Naive thymus-derived CD4-positive, alpha-beta T cell (primary cell): ENCODE measurements around the gene SLA2. TPM values are rescaled to one million over a fixed set of nuclear protein-coding genes. Genes with fewer than 3 reads are reported as not detected.

Source experiments
- ATAC-seq: fragments of 150-1000 bp; cut with Tn5 transposase; 2 replicates; pipeline ENCODE4 v1.10.0; 2021; ENCODE audit warnings: mild to moderate bottlenecking, moderate library complexity
- CTCF ChIA-PET: fragments of 350-600 bp; sonication (Branson Sonifier 250); formaldehyde crosslinking; loops from one replicate; lab custom pipeline; 2021; ENCODE audit warnings: antibody characterized with exemption; lab: Charles Lee
- POLR2A ChIA-PET: fragments of 350-600 bp; sonication (Branson Sonifier 250); formaldehyde crosslinking; loops from one replicate; lab custom pipeline; 2021; ENCODE audit warnings: antibody characterized with exemption, inconsistent platforms; lab: Charles Lee
- DNase-seq, 9 donors: peaks; one replicate each; pipeline versions ENCODE4 v3.0.0 to v3.0.0-alpha.2; 2020 to 2022; ENCODE audit warnings: mixed read lengths in 1 of 9
- H3K27ac ChIP-seq: one replicate; pipeline ENCODE4 v1.7.0; 2013; ENCODE audit warnings: mild to moderate bottlenecking, low read depth, low read length, moderate library complexity
- H3K27me3 ChIP-seq, 2 donors: one replicate each; pipeline ENCODE4 v1.7.0; 2013; ENCODE audit warnings: low read length in 2 of 2, mild to moderate bottlenecking in 2 of 2, moderate library complexity in 2 of 2; ENCODE audit not compliant: control insufficient read depth in 2 of 2, insufficient read depth in 2 of 2
- H3K36me3 ChIP-seq, 3 experiments: 1 replicate in 2 of 3; 2 replicates in 1 of 3; pipeline ENCODE4 v1.7.0; 2013; ENCODE audit warnings: low read length in 3 of 3, mild to moderate bottlenecking in 3 of 3, moderate library complexity in 1 of 3; ENCODE audit not compliant: insufficient read depth in 3 of 3, control insufficient read depth in 2 of 3
- H3K4me1 ChIP-seq, 2 donors: one replicate each; pipeline ENCODE4 v1.7.0; 2013; ENCODE audit warnings: low read length in 2 of 2, mild to moderate bottlenecking in 2 of 2, moderate library complexity in 1 of 2; ENCODE audit not compliant: control insufficient read depth in 2 of 2, insufficient read depth in 2 of 2
- H3K4me3 ChIP-seq: 2 replicates; pipeline ENCODE4 v1.7.0; 2013; ENCODE audit warnings: mild to moderate bottlenecking, low read length
- H3K9me3 ChIP-seq, 3 experiments: 1 replicate in 2 of 3; 2 replicates in 1 of 3; pipeline ENCODE4 v1.7.0; 2013; ENCODE audit warnings: low read length in 3 of 3; ENCODE audit not compliant: control insufficient read depth in 2 of 3
- H3K27ac Mint-ChIP-seq, 9 donors: one replicate each; pipeline ENCODE4 v1.8.0; 2020 to 2022; ENCODE audit warnings: mixed read lengths in 9 of 9, mild to moderate bottlenecking in 8 of 9, moderate library complexity in 5 of 9, inconsistent platforms in 2 of 9
- H3K27me3 Mint-ChIP-seq, 5 donors: one replicate each; pipeline ENCODE4 v1.8.0; 2021 to 2022; ENCODE audit warnings: mixed read lengths in 5 of 5, mild to moderate bottlenecking in 1 of 5
- H3K36me3 Mint-ChIP-seq, 5 donors: one replicate each; pipeline ENCODE4 v1.8.0; 2020 to 2022; ENCODE audit warnings: mixed read lengths in 5 of 5, mild to moderate bottlenecking in 3 of 5, inconsistent platforms in 1 of 5
- H3K4me1 Mint-ChIP-seq, 7 donors: one replicate each; pipeline ENCODE4 v1.8.0; 2020 to 2022; ENCODE audit warnings: mixed read lengths in 7 of 7, mild to moderate bottlenecking in 3 of 7, inconsistent platforms in 1 of 7
- H3K4me3 Mint-ChIP-seq, 10 donors: one replicate each; pipeline ENCODE4 v1.8.0; 2020 to 2022; ENCODE audit warnings: mild to moderate bottlenecking in 10 of 10, mixed read lengths in 10 of 10, moderate library complexity in 6 of 10, inconsistent platforms in 2 of 10
- H3K9me3 Mint-ChIP-seq, 11 donors: one replicate each; pipeline ENCODE4 v1.8.0; 2020 to 2022; ENCODE audit warnings: mixed read lengths in 11 of 11, mild to moderate bottlenecking in 4 of 11, inconsistent platforms in 1 of 11, moderate library complexity in 1 of 11
- intact Hi-C, 2 donors: fragments of 100-400 bp; cut with micrococcal nuclease; formaldehyde crosslinking; loops; one replicate each; pipeline ENCODE4 v1.15.1; 2023
- polyA plus RNA-seq, 2 donors: library from polyadenylated mRNA; unstranded; fragments of 300-500 nt; fragmentation: Illumina TruSeq; gene quantifications; one replicate each; pipeline ENCODE4 v1.2.3, GENCODE V29; 2021
- total RNA-seq, 6 experiments: library from RNA in 5 of 6; stranded (reverse) in 5 of 6; gene quantifications; 1 replicate in 5 of 6; 2 replicates in 1 of 6; pipeline ENCODE4 v1.2.3 and lab custom pipeline; 2021 to 2026

SLA2 gene
- total and polyA plus RNA-seq, 7 experiments from 2014 or later, result 11.0 to 80.7 (median 29.2) TPM

GRCh38 chr20:36584018-36584481 is 61.9 kb downstream of the SLA2 start:
- no peak for DNase-seq
- CTCF ChIA-PET, result no interaction called here
- Mint-ChIP-seq H3K9me3 (no peaks in the 10 kb centered on the region), H3K27me3 (no peaks in the 10 kb centered on the region), H3K27ac (peak overlapping the region in 8 of 9 donors; percentile 6 to 87 (median 69)), H3K36me3 (peaks cover 4 to 26% (median 14%) of the 10 kb centered on the region in 5 donors), H3K4me3 (no peak overlapping the region), H3K4me1 (peaks cover 19 to 39% (median 28%) of the 10 kb centered on the region in 7 donors)
- no peak overlapping the region for H3K4me3 ChIP-seq
- no peak overlapping the region for H3K27ac ChIP-seq
- no peaks in the 10 kb centered on the region for H3K27me3 ChIP-seq
- POLR2A ChIA-PET, result interaction anchor here (1.2 to 2.0 kb wide), 4 partner anchors 11 to 22 kb away, joined by 3 to 6 read pairs (median 3); partner anchors contain the start of genes RAB5IF and TGIF2
- no peaks in the 10 kb centered on the region for H3K9me3 ChIP-seq
- peaks cover 6 to 53% (median 9%) of the 10 kb centered on the region in 3 experiments for H3K36me3 ChIP-seq
- ATAC-seq, result no peak
- intact Hi-C loops, result no loop called here
- peaks cover 0 to 8% of the 10 kb centered on the region in 2 donors for H3K4me1 ChIP-seq

GRCh38 chr20:36582821-36583220 is 63.2 kb downstream of the SLA2 start:
- DNase-seq (no peak), ATAC-seq (no peak)
- H3K27me3 ChIP-seq, result no peaks in the 10 kb centered on the region
- Mint-ChIP-seq H3K9me3 (no peaks in the 10 kb centered on the region), H3K27ac (peak overlapping the region; percentile 65 to 85 (median 79)), H3K36me3 (peaks cover 4 to 28% (median 14%) of the 10 kb centered on the region in 5 donors), H3K27me3 (no peaks in the 10 kb centered on the region), H3K4me1 (peaks cover 19 to 35% (median 28%) of the 10 kb centered on the region in 7 donors), H3K4me3 (peak overlapping the region in 1 of 10 donors; percentile 23)
- peaks cover 6 to 59% (median 9%) of the 10 kb centered on the region in 3 experiments for H3K36me3 ChIP-seq
- ChIA-PET CTCF (no interaction called here), POLR2A (interaction anchor here (2.0 kb wide), 1 partner anchor 9 kb away, joined by 6 read pairs; the partner anchor contains the start of gene TGIF2)
- H3K4me1 ChIP-seq, result peaks cover 0 to 8% of the 10 kb centered on the region in 2 donors
- H3K4me3 ChIP-seq, result no peak overlapping the region
- no peak overlapping the region for H3K27ac ChIP-seq
- intact Hi-C loops, result loop anchor here in 1 of 2 donors (1.0 kb wide), 1 partner anchor 9 kb away; no protein-coding TSS in a partner anchor
- no peaks in the 10 kb centered on the region for H3K9me3 ChIP-seq

- ChIA-PET POLR2A (interaction anchor here (2.0 kb wide), 1 partner anchor 9 kb away, joined by 6 read pairs; the partner anchor contains the start of gene TGIF2), CTCF (no interaction called here)
- peak overlapping the region; percentile 65 to 85 (median 79) for H3K27ac Mint-ChIP-seq
- intact Hi-C loops, result loop anchor here in 1 of 2 donors (1.0 kb wide), 1 partner anchor 8 kb away; no protein-coding TSS in a partner anchor
- DNase-seq (peak in 4 of 9 donors; percentile 21 to 43 (median 32)), ATAC-seq (peak; percentile 64)
- H3K4me3 Mint-ChIP-seq, result peak overlapping the region in 4 of 10 donors; percentile 14 to 49 (median 28)
- peaks cover 15 to 34% (median 24%) of the 10 kb centered on the region in 7 donors for H3K4me1 Mint-ChIP-seq
- Histone ChIP-seq H3K4me3 (no peak overlapping the region), H3K36me3 (peaks cover 6 to 59% (median 9%) of the 10 kb centered on the region in 3 experiments), H3K9me3 (no peaks in the 10 kb centered on the region), H3K27ac (peak overlapping the region; percentile 21), H3K4me1 (peaks cover 0 to 8% of the 10 kb centered on the region in 2 donors), H3K27me3 (no peaks in the 10 kb centered on the region)
- no peaks in the 10 kb centered on the region for H3K9me3 Mint-ChIP-seq
- no peaks in the 10 kb centered on the region for H3K27me3 Mint-ChIP-seq
- peaks cover 4 to 28% (median 14%) of the 10 kb centered on the region in 5 donors for H3K36me3 Mint-ChIP-seq
Measured at GRCh38 chr20:36582322-36582721, 63.7 kb downstream of the SLA2 start.

- POLR2A ChIA-PET, result no interaction called here
- Mint-ChIP-seq H3K4me1 (peaks cover 19 to 44% (median 33%) of the 10 kb centered on the region in 7 donors), H3K36me3 (peaks cover 4 to 32% (median 14%) of the 10 kb centered on the region in 5 donors), H3K27ac (peak overlapping the region in 8 of 9 donors; percentile 20 to 86 (median 72)), H3K4me3 (peak overlapping the region in 2 of 10 donors; percentile 23 to 42), H3K9me3 (no peaks in the 10 kb centered on the region), H3K27me3 (no peaks in the 10 kb centered on the region)
- intact Hi-C loops, result loop anchor here in 1 of 2 donors (10.0 kb wide), 1 partner anchor 1485 kb away; the partner anchor contains the start of gene TRPC4AP
- CTCF ChIA-PET, result interaction anchor here (2.6 kb wide), 1 partner anchor 10 kb away, joined by 10 read pairs; no protein-coding TSS in a partner anchor
- no peak for DNase-seq
- Histone ChIP-seq H3K27me3 (no peaks in the 10 kb centered on the region), H3K36me3 (peaks cover 6 to 49% (median 9%) of the 10 kb centered on the region in 3 experiments), H3K27ac (no peak overlapping the region), H3K4me3 (no peak overlapping the region), H3K9me3 (no peaks in the 10 kb centered on the region), H3K4me1 (peaks cover 5 to 24% of the 10 kb centered on the region in 2 donors)
- no peak for ATAC-seq
Measured at GRCh38 chr20:36579996-36580545, 65.9 kb downstream of the SLA2 start.

GRCh38 chr20:36578356-36579041 is 67.5 kb downstream of the SLA2 start:
- Mint-ChIP-seq H3K4me1 (peaks cover 22 to 50% (median 38%) of the 10 kb centered on the region in 7 donors), H3K9me3 (peaks cover 0 to 4% (median 0%) of the 10 kb centered on the region in 11 donors), H3K4me3 (no peak overlapping the region), H3K27me3 (no peaks in the 10 kb centered on the region), H3K27ac (peak overlapping the region in 4 of 9 donors; percentile 25 to 48 (median 32)), H3K36me3 (peaks cover 4 to 32% (median 14%) of the 10 kb centered on the region in 5 donors)
- DNase-seq (no peak), ATAC-seq (no peak)
- Histone ChIP-seq H3K27me3 (no peaks in the 10 kb centered on the region), H3K4me3 (no peak overlapping the region), H3K27ac (no peak overlapping the region), H3K4me1 (peaks cover 8 to 27% of the 10 kb centered on the region in 2 donors), H3K9me3 (no peaks in the 10 kb centered on the region), H3K36me3 (peaks cover 6 to 49% (median 9%) of the 10 kb centered on the region in 3 experiments)
- POLR2A ChIA-PET, result interaction anchor here (0.6 to 3.8 kb wide), 4 partner anchors 9 to 27 kb away, joined by 3 to 13 read pairs (median 5); partner anchors contain the start of gene RAB5IF
- CTCF ChIA-PET, result interaction anchor here (0.7 kb wide), 1 partner anchor 12 kb away, joined by 3 read pairs; no protein-coding TSS in a partner anchor
- intact Hi-C loops, result loop anchor here in 1 of 2 donors (10.0 kb wide), 1 partner anchor 1484 kb away; the partner anchor contains the start of gene TRPC4AP

GRCh38 chr20:36576081-36576445 is 69.9 kb downstream of the SLA2 start:
- DNase-seq, result no peak
- no peak overlapping the region for H3K27ac ChIP-seq
- peaks cover 30 to 58% (median 43%) of the 10 kb centered on the region in 7 donors for H3K4me1 Mint-ChIP-seq

More at GRCh38 chr20:36576081-36576445, 69.9 kb downstream of the SLA2 start:
- intact Hi-C loops, result loop anchor here in 1 of 2 donors (10.0 kb wide), 1 partner anchor 1481 kb away; the partner anchor contains the start of gene TRPC4AP
- Mint-ChIP-seq H3K4me3 (peak overlapping the region; percentile 88 to 97 (median 90)), H3K36me3 (peaks cover 4 to 24% (median 8%) of the 10 kb centered on the region in 5 donors), H3K27ac (peak overlapping the region; percentile 80 to 99 (median 95)), H3K27me3 (no peaks in the 10 kb centered on the region), H3K9me3 (peaks cover 0 to 6% (median 0%) of the 10 kb centered on the region in 11 donors)
- Histone ChIP-seq H3K4me3 (no peak overlapping the region), H3K9me3 (no peaks in the 10 kb centered on the region), H3K27me3 (no peaks in the 10 kb centered on the region), H3K36me3 (peaks cover 6 to 31% (median 9%) of the 10 kb centered on the region in 3 experiments), H3K4me1 (peaks cover 13 to 34% of the 10 kb centered on the region in 2 donors)
- CTCF ChIA-PET, result interaction anchor here (0.6 to 3.2 kb wide), 5 partner anchors 16 to 240 kb away, joined by 3 to 24 read pairs (median 4); partner anchors contain the start of gene RAB5IF
- POLR2A ChIA-PET, result interaction anchor here (1.0 to 7.4 kb wide), 3 partner anchors 19 to 70 kb away, joined by 4 to 123 read pairs (median 13); partner anchors contain the start of genes RAB5IF and SLA2
- ATAC-seq, result no peak
